Muscle layer of colon (tissue), 2 donors: ENCODE measurements around the gene AMZ1.

Experiments
- H3K27ac ChIP-seq: one replicate; pipeline ENCODE4 v1.7.0; 2013; ENCODE audit warnings: low read depth, mild to moderate bottlenecking, low read length, moderate library complexity
- H3K27me3 ChIP-seq, 2 donors: one replicate each; pipeline ENCODE4 v1.7.0; 2013; ENCODE audit warnings: low read length in 2 of 2, mild to moderate bottlenecking in 2 of 2; ENCODE audit not compliant: insufficient read depth in 2 of 2, control insufficient read depth in 1 of 2
- H3K36me3 ChIP-seq: one replicate; pipeline ENCODE4 v1.7.0; 2013; ENCODE audit warnings: mild to moderate bottlenecking, low read length; ENCODE audit not compliant: insufficient read depth
- H3K4me1 ChIP-seq: one replicate; pipeline ENCODE4 v1.7.0; 2013; ENCODE audit warnings: mild to moderate bottlenecking, low read length; ENCODE audit not compliant: insufficient read depth
- H3K4me3 ChIP-seq, 2 donors: one replicate each; pipeline ENCODE4 v1.7.0; 2013; ENCODE audit warnings: low read length in 2 of 2, low read depth in 1 of 2, mild to moderate bottlenecking in 1 of 2, moderate library complexity in 1 of 2
- H3K9ac ChIP-seq: one replicate; pipeline ENCODE4 v1.7.0; 2013; ENCODE audit warnings: low read length
- H3K9me3 ChIP-seq: one replicate; pipeline ENCODE4 v1.7.0; 2013; ENCODE audit warnings: mild to moderate bottlenecking, low read length
- donor health status: abdominal sarcoma.
- donor health status: Adenocarcinoma of cecum.

Gene AMZ1

DNA sequence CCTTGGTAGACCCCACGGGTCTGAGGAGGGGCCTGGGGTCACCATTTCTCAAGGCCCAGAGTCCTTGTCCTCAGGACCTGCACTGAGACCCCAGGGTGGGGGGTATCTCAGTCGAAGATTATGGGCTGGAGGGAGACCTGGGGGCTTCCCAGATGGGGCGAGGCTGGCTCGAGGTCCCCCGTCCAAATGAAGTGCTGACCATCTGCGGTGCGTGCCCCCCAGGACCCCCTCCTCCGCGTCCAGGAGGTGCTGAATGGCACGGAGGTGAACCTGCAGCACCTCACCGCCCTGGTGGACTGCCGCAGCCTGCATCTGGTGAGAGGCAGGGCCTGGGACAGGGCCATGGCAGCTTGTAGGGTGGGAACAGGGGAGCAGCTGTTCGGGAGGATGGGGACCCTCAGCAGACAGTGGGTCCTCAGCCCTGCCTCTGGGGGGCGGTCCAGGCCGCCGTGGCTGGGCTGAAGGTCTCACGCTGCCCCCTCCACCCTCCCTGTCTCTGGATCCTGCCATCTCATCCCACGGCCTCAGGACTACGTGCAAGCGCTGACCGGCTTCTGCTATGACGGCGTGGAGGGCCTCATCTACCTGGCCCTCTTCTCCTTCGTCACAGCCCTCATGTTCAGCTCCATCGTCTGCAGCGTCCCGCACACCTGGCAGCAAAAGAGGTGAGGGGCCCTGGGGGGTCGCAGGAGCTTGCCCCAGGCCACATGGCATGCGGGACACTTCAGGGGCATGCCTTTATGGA is 32.0 kb upstream of the AMZ1 start:
- no peak overlapping the region for H3K9ac ChIP-seq
- no peaks in the 10 kb centered on the region for H3K9me3 ChIP-seq
- no peak overlapping the region for H3K4me3 ChIP-seq
- no peaks in the 10 kb centered on the region for H3K27me3 ChIP-seq
- H3K27ac ChIP-seq: no peak overlapping the region
- H3K4me1 ChIP-seq: no peaks in the 10 kb centered on the region
- no peaks in the 10 kb centered on the region for H3K36me3 ChIP-seq

DNA sequence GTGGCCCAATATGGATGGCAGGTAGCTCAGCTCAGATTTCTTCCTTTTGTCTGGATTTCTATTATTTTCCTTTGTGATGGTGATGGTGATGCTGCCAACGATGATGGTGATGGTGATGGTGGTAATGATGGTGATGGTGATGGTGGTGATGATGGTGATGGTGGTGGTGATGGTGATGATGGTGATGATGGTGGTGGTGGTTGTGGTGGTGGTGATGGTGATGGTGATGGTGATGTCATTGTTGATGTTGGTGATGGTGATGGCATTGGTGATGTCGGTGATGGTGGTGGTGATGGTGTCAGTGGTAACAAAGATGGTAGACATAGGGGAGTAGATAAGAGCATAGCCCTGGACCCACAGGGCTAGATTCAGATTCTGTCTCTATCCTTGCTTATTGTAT is 30.8 kb upstream of the AMZ1 start:
- no peaks in the 10 kb centered on the region for H3K36me3 ChIP-seq
- no peak overlapping the region for H3K9ac ChIP-seq

DNA sequence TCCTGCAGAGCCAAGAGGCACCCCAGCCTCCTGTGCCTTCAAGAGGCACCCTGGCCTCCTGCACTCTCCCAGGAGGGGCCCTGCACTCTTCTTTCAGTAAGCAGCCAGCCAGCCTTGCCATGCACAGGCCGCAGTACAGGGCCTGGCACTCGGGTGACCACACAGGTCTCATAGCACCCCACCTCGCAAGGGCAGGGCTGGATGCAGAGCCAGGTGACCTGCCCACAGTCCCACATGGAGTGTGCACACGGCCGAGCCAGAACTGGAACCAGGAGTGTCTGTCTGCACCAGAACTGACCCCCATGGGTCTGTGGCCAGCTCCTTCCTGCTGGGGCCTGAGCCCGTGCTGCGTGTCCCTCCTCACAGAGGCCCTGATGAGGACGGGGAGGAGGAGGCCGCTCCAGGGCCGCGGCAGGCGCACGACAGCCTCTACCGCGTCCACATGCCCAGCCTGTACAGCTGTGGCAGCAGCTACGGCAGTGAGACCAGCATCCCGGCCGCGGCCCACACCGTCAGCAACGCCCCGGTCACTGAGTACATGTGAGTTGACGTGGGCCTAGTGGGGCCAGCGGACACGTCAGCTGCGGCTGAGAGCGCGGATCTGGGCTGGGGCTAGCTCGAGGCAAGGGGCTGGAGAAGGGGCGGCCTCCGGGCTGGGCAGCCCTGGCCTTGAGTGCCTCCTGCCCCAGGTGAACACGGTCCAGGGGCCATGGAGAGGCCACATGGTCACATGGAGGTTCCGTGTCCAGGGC is 29.9 kb upstream of the AMZ1 start:
- no peaks in the 10 kb centered on the region for H3K4me1 ChIP-seq
- H3K27ac ChIP-seq: no peak overlapping the region
- H3K9ac ChIP-seq: no peak overlapping the region
- no peaks in the 10 kb centered on the region for H3K36me3 ChIP-seq
- H3K9me3 ChIP-seq: no peaks in the 10 kb centered on the region
- no peak overlapping the region for H3K4me3 ChIP-seq
- no peaks in the 10 kb centered on the region for H3K27me3 ChIP-seq

More for the DNA sequence above, 30.8 kb upstream of the AMZ1 start:
- Histone ChIP-seq H3K4me1 (no peaks in the 10 kb centered on the region), H3K27me3 (no peaks in the 10 kb centered on the region), H3K27ac (no peak overlapping the region), H3K9me3 (no peaks in the 10 kb centered on the region), H3K4me3 (no peak overlapping the region)

DNA sequence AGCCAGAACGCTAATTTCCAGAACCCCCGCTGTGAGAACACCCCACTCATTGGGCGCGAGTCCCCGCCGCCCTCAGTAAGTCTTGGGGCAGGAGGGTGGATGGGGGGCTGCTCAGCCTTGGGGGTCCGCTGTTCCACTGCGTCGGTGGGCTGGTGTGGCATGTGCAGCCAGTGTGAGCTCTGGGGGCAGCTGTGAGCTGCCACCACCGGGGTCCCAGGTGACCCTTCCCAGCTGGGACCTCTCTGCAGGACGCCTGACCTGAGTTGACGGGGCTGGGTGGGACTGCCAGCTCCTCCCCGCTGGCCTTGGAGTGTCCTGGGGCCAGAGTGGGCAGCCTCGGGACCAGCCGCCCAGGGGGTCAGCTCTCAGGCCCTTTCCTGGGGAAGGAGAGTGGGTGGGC is 29.1 kb upstream of the AMZ1 start:
- no peaks in the 10 kb centered on the region for H3K27me3 ChIP-seq
- no peaks in the 10 kb centered on the region for H3K36me3 ChIP-seq
- no peaks in the 10 kb centered on the region for H3K9me3 ChIP-seq
- H3K9ac ChIP-seq: no peak overlapping the region
- H3K27ac ChIP-seq: no peak overlapping the region
- no peak overlapping the region for H3K4me3 ChIP-seq
- H3K4me1 ChIP-seq: no peaks in the 10 kb centered on the region

DNA sequence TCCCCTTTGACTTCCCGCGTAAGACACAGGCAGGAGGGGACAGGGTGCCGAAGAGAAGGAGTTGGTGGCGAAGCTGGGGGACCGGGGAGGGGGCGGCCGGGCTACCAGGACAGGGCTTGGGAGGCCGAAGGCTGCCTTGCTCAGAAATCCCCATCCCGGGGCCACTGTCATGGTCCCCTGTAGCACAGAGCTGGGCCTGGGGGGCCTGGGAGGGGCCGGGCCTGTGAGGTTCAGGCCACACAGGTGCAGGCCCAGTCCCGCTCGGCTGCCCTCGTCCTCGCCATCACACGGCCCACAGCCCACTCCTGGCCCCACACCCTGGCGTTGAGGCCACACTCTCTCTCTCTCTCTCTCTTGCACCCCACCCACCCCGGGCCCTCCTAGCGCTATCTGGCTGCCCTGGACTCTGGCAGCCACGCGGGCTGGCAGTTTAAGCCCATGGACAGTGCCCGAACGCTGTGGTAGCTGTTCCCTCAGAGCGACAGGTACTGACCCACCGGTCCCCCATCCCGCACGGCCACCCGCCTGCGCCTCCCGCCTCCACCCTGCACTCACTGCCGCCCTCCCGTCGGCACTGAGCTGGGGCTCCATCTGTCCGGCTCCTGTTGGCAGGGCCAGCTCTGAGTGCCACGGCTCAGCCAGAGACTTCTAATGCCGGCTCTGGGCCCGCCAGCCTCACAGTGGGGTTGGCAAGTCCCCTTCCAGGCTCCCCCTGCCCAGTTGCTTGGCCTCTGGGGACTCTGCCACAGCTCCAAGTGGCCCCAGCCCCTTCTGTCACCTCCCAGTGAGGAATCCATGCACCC is 28.2 kb upstream of the AMZ1 start:
- Histone ChIP-seq H3K27me3 (no peaks in the 10 kb centered on the region), H3K36me3 (no peaks in the 10 kb centered on the region), H3K4me3 (no peak overlapping the region), H3K9me3 (no peaks in the 10 kb centered on the region), H3K9ac (no peak overlapping the region), H3K27ac (no peak overlapping the region), H3K4me1 (no peaks in the 10 kb centered on the region)

DNA sequence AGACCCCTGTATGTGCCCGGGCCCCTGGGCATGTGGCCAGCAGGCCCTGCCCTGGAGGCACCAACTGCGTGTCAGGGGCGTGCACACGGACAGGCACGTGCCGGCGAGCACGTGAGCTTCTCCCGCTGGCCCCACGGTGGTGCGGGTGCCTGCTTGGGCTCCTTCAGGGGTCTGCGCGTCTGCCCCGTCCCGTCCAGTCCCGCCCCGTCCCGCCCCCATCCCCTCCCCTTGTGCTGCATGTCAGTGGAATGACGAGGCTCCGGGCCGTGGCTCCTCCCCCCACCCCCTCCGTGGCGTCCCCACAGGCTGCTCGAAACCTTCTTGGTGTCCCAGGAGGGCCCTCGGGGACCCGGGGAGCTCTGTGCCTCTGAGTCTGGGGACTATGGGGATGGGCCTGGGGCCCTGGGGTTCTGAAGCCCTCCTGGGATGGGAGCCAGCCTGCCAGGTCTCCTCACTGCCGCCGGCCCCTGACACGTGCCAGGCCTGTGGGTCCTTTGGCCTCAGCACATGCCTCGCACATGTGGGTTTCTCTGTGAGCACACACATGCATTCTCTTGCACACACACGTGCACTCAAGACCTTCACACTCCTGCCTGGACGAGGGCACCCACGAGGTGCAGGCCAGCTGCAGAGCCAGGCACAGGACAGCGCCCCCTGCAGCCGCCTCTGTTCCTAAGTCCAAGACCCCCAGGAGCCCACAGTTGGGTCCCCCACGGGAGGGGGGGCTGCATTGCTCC is 27.5 kb upstream of the AMZ1 start:
- Histone ChIP-seq H3K4me3 (no peak overlapping the region), H3K9ac (no peak overlapping the region), H3K27ac (no peak overlapping the region), H3K4me1 (no peaks in the 10 kb centered on the region), H3K27me3 (no peaks in the 10 kb centered on the region), H3K36me3 (no peaks in the 10 kb centered on the region), H3K9me3 (no peaks in the 10 kb centered on the region)

DNA sequence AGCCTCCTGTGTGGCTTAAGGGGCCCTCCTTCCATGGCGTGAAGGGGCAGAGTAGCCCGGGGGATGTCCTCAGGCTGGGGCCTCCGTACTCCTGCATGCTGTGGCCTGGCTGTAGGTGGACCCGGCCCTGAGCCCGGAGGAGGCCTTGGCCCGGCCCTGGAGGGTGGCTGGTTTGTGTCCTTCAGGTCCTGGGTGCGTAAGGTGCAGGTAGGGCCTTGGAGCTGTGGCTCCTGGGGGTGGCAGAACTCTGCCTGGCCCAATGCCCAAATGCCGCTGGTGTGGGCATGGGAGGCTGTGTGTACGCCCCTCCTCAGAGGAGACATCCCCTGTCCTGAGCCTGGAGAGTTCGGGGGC is 26.9 kb upstream of the AMZ1 start:
- Histone ChIP-seq H3K27ac (no peak overlapping the region), H3K4me1 (no peaks in the 10 kb centered on the region), H3K36me3 (no peaks in the 10 kb centered on the region), H3K9ac (no peak overlapping the region), H3K4me3 (no peak overlapping the region), H3K27me3 (no peaks in the 10 kb centered on the region), H3K9me3 (no peaks in the 10 kb centered on the region)

DNA sequence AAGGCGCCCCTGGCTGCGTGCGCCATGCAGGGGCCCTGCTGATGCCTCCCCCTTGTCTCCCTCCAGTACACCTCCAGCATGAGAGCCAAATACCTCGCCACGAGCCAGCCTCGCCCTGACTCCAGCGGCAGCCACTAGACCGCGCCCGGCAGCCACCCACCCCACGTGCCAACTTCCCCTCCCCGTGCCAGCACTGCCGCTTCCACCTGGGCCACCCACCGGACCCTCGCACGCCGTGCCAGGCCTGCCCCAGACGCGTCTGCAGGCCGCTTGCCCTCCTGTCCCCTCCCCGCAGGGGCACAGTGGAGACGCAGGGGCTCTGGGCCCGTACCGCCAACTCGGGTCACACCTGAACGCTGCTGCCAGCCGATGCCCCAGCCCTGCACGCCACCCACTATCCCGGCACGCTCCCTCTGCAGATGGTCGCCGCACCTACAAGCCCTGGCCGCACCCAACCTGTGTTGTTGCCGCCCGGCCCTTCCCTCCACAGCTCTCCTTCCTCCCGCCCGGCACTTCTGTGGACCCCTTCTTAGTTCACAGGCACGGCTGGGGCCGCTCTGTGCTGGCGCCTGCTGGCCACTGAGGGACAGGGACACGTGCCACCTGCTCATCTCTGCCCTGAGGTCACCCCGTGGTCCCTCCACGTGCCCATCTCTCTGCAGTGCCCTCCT is 26.3 kb upstream of the AMZ1 start:
- Histone ChIP-seq H3K4me1 (no peaks in the 10 kb centered on the region), H3K36me3 (no peaks in the 10 kb centered on the region), H3K27ac (no peak overlapping the region), H3K9me3 (no peaks in the 10 kb centered on the region), H3K4me3 (no peak overlapping the region), H3K27me3 (no peaks in the 10 kb centered on the region), H3K9ac (no peak overlapping the region)

DNA sequence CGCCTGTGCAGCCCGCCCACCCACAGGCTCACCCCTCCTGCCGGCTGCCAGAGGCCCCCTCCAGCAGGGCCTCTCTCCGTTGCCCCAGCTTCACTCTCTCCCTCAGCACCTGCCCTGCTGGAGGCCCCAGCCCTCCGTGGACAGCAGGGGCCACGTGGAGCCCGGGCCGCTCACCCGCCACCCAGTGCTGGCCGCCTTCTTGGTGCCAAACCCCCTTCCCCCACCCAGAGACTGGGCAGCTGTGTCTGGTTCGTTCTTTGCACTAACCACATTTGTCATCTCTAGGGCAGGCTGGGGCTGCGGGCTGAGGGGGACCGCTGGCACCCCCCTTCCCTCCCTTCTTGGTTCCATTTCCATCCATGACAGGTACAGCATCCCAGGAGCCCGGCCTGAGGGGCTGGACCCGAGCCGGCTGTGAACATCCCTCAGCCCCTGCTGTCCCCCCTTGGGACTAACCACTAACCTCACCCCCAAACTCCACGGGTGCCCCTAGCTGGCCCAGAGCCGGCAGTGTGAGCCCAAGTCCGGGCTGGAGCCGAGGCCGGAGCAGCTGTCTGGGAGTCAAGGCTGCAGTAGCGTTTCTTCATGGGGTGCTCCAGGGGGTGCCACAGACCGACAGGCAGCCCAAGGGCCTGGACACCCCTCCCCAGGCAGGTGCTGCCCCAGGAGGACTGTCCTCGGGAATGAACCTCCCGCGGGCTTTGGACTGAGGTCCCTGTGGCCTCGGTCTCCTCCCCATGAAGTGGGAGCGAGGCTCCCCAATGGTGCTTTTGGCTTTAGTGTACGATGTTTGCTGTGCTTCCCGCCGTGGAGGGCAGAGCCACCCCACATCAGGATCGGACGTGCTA is 25.5 kb upstream of the AMZ1 start:
- no peak overlapping the region for H3K4me3 ChIP-seq
- H3K36me3 ChIP-seq: no peaks in the 10 kb centered on the region
- H3K27ac ChIP-seq: no peak overlapping the region
- H3K27me3 ChIP-seq: no peaks in the 10 kb centered on the region
- H3K9ac ChIP-seq: no peak overlapping the region
- H3K9me3 ChIP-seq: no peaks in the 10 kb centered on the region
- H3K4me1 ChIP-seq: no peaks in the 10 kb centered on the region

DNA sequence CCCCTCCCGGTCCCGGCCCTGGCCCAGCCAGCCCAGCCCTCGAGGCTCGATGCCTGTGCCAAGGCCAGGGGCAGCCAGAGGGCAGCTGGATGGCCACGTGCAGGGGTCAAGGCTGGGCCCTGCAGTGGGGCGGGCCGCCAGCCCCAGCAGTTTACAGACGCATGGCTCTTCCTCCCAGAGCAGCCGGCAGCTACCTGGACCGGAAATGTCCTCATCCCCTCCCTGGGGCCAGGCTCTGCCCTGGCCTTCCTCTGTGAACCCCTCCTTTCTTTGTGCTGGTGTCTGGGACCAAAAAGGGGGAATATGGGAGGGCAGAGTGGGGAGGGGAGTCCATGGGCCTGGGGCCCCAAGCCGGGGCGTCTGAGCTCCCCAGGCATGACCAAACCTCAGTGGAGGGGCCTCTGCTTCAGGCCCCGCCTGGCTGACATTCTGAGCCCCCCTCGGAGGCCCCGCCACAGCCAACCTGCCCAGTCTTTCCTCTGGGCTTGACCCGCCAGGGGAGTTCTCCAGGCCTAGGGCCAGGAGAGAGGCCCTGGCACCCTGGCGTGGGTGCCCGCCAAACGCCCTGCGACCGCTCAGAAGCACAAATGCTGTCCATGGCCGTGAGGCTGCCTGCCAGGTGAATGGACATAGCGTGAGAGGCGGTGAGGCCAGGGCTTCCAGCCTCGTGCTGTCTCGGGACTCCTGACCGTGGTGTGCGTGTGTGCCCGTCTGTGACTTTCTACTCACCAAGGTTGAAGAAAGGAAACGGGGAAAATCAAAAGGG is 24.7 kb upstream of the AMZ1 start:
- Histone ChIP-seq H3K27ac (no peak overlapping the region), H3K9ac (no peak overlapping the region), H3K27me3 (no peaks in the 10 kb centered on the region), H3K4me3 (no peak overlapping the region), H3K9me3 (no peaks in the 10 kb centered on the region), H3K4me1 (no peaks in the 10 kb centered on the region), H3K36me3 (no peaks in the 10 kb centered on the region)
